ENCODE results near the gene OR2H1. TPM values are rescaled to one million over a fixed set of nuclear protein-coding genes. Genes with fewer than 3 reads are reported as not detected.

The OR2H1 gene
- total and polyA plus RNA-seq, 9 of the 15 experiments (the other 6 are each of a cell fraction or from before 2014, with no cell fraction given) = not detected

DNA sequence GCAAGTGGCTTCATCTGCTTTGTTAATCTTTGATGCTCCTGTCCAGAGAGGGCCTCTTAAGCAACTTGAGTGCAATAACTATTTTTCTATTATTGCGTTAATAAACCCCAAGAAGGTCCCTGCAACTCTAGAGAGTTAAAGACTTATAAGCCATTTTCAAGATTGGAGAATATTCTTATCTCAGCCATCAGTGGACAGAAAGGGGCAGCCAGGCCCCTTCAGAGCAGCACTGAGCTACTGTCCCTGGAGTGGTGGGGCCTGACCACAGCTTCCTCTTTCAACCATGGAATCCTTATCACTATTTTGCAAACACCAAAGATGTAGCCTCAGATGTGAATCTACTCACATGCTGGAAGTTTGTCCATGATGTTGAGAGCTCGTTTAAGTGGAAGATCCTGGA lies 33.6 kb downstream of the OR2H1 start:
- no TSS peak for BruUV-seq (replicated peaks)
- no peaks in the 10 kb centered on the region for H3K9me3 ChIP-seq (replicated peaks; ENCODE audit: control insufficient read depth, insufficient read depth, low read depth, low read length)
- no peaks in the 10 kb centered on the region for H3K36me3 ChIP-seq (ENCODE audit: control insufficient read depth, insufficient read depth, low read length)
- TF ChIP-seq GABPA (tag; conservative IDR thresholded peaks at IDR 0.05; ENCODE audit: low read depth) (no peak), RBM25 (IDR thresholded peaks at IDR 0.05; ENCODE audit: low read depth, low read length, severe bottlenecking) (no peak), JUN (IDR thresholded peaks at IDR 0.05; ENCODE audit: borderline replicate concordance, low read depth, low read length) (no peak), JUN (CRISPR knock-in tag; IDR thresholded peaks at IDR 0.05; ENCODE audit: borderline replicate concordance) (no peak), ZNF511 (CRISPR knock-in tag; IDR thresholded peaks at IDR 0.05) (no peak), CTBP1 (IDR thresholded peaks at IDR 0.05; ENCODE audit: borderline replicate concordance) (peak; percentile 88), ARNT (IDR thresholded peaks at IDR 0.05) (no peak), CBFA2T3 (IDR thresholded peaks at IDR 0.05) (peak; percentile 65), ARID2 (IDR thresholded peaks at IDR 0.05) (no peak), ZNF354B (CRISPR knock-in tag; IDR thresholded peaks at IDR 0.05) (no peak), ATF1 (CRISPR knock-in tag; IDR thresholded peaks at IDR 0.05) (no peak), ATF1 (tag; IDR thresholded peaks at IDR 0.05) (no peak), TFAM (CRISPR knock-in tag; conservative IDR thresholded peaks at IDR 0.05) (no peak), RFX1 (IDR thresholded peaks at IDR 0.05) (no peak), ETV5 (CRISPR knock-in tag; IDR thresholded peaks at IDR 0.05; ENCODE audit: low read depth) (no peak), HDAC8 (tag; IDR thresholded peaks at IDR 0.05) (no peak), NCOA6 (IDR thresholded peaks at IDR 0.05) (no peak)
- TF ChIP-seq, protein P1, sequence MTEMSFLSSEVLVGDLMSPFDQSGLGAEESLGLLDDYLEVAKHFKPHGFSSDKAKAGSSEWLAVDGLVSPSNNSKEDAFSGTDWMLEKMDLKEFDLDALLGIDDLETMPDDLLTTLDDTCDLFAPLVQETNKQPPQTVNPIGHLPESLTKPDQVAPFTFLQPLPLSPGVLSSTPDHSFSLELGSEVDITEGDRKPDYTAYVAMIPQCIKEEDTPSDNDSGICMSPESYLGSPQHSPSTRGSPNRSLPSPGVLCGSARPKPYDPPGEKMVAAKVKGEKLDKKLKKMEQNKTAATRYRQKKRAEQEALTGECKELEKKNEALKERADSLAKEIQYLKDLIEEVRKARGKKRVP (CRISPR knock-in tag; IDR thresholded peaks at IDR 0.05) = no peak
- TF ChIP-seq, protein P2, sequence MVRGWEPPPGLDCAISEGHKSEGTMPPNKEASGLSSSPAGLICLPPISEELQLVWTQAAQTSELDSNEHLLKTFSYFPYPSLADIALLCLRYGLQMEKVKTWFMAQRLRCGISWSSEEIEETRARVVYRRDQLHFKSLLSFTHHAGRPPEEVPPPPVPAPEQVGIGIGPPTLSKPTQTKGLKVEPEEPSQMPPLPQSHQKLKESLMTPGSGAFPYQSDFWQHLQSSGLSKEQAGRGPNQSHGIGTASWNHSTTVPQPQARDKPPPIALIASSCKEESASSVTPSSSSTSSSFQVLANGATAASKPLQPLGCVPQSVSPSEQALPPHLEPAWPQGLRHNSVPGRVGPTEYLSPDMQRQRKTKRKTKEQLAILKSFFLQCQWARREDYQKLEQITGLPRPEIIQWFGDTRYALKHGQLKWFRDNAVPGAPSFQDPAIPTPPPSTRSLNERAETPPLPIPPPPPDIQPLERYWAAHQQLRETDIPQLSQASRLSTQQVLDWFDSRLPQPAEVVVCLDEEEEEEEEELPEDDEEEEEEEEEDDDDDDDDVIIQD (CRISPR knock-in tag; IDR thresholded peaks at IDR 0.05) = no peak

More for the DNA sequence above, 33.6 kb downstream of the OR2H1 start:
- H3K27me3 ChIP-seq (ENCODE audit: control insufficient read depth in 2 of 2, insufficient read depth in 2 of 2, low read length in 2 of 2) = peaks cover 0 to 3% of the 10 kb centered on the region in 2 experiments; a peak in 1 of 5 replicates
- no peaks in the 10 kb centered on the region for H3K9me1 ChIP-seq (ENCODE audit: control insufficient read depth, insufficient read depth, low read length)
- peak in 2 of 4 experiments; percentile 25 to 61 for DNase-seq (ENCODE audit: extremely low read depth in 1 of 4, low spot score in 3 of 4)
- no peak overlapping the region for H2AFZ ChIP-seq (ENCODE audit: low read depth, low read length)
- 0% methylated on average over 2 of the region's 2 CpGs for WGBS (ENCODE audit: insufficient coverage, low coverage, missing lambda C conversion rate)
- H3K4me1 ChIP-seq (replicated peaks in 1 of 2; ENCODE audit: control insufficient read depth in 2 of 2, insufficient read depth in 2 of 2, low read length in 2 of 2) = peaks cover 8 to 39% of the 10 kb centered on the region in 2 experiments; a peak in 4 of 5 replicates
- FAIRE-seq = peak; percentile 6
- POLR2A ChIA-PET = interaction anchor here (0.6 kb wide), 1 partner anchor 86 kb away, joined by 4 read pairs; no protein-coding TSS in a partner anchor
- in situ Hi-C loops (cut with MboI) = no loop called here
- ATAC-seq = peak; percentile 63
- no peaks in the 10 kb centered on the region for H4K20me1 ChIP-seq (replicated peaks; ENCODE audit: control insufficient read depth, insufficient read depth, low read length)
- CTCF ChIA-PET (ENCODE audit: low intra/inter-chr PET ratio) = no interaction called here
- intact Hi-C loops (cut with micrococcal nuclease) = no loop called here
- no peak overlapping the region for H3K9ac ChIP-seq (ENCODE audit: insufficient read depth in 1 of 2, low read depth in 2 of 2, low read length in 2 of 2)
- no peak overlapping the region for H3K4me3 ChIP-seq
- H3K27ac ChIP-seq (ENCODE audit: extremely low read depth, low read depth, low read length) = no peak overlapping the region
- H3K4me2 ChIP-seq (ENCODE audit: insufficient read depth, low read length) = no peak overlapping the region; the same call in 1 of the 2 replicates
- H3K79me2 ChIP-seq (ENCODE audit: control insufficient read depth, insufficient read depth, low read length) = no peaks in the 10 kb centered on the region
